Measurements from ENCODE around the gene XIRP1. TPM values are rescaled to one million over a fixed set of nuclear protein-coding genes. Genes with fewer than 3 reads are reported as not detected.
"Not testable (repeated sequence)": the region's sequence is repeated elsewhere in the genome, so short reads cannot be mapped to it uniquely, and the experiment has no call there.

XIRP1 gene
- total RNA-seq, 4 donors from 2014 or later = 1.3 TPM; not detected in 3

DNA sequence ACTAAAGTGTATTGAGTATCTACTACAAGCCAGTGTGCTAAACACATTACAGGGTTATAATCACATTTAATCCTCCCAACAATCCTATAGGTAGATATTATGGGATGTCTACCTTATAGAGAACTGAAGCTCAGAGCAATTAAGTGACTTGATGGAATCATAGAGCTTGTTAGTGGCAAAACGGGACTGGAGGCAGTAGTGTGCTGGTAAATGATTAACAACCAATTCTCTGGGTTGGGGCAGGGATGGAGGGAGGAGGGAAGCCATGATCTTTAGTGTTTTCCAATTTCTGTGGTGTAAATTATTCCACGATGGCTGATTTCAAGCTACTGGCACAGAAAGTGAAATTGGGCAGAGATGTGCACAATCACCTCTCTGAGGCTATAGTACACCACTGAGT lies 20.5 kb downstream of the XIRP1 start:
- no peak for DNase-seq (ENCODE audit: extremely low spot score)
- WGBS = 79% methylated on average over 2 of the region's 2 CpGs
- TF ChIP-seq POLR2AphosphoS5 (IDR thresholded peaks at IDR 0.05) (no peak), EP300 (IDR thresholded peaks at IDR 0.05) (no peak), POLR2A (IDR thresholded peaks at IDR 0.05; ENCODE audit: low read depth) (no peak)
- TF ChIP-seq, protein P1, sequence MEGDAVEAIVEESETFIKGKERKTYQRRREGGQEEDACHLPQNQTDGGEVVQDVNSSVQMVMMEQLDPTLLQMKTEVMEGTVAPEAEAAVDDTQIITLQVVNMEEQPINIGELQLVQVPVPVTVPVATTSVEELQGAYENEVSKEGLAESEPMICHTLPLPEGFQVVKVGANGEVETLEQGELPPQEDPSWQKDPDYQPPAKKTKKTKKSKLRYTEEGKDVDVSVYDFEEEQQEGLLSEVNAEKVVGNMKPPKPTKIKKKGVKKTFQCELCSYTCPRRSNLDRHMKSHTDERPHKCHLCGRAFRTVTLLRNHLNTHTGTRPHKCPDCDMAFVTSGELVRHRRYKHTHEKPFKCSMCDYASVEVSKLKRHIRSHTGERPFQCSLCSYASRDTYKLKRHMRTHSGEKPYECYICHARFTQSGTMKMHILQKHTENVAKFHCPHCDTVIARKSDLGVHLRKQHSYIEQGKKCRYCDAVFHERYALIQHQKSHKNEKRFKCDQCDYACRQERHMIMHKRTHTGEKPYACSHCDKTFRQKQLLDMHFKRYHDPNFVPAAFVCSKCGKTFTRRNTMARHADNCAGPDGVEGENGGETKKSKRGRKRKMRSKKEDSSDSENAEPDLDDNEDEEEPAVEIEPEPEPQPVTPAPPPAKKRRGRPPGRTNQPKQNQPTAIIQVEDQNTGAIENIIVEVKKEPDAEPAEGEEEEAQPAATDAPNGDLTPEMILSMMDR (IDR thresholded peaks at IDR 0.05) = no peak
- intact Hi-C loops (cut with DNase I) = no loop called here
- peaks cover 9 to 15% (median 11%) of the 10 kb centered on the region in 4 donors for H3K4me1 ChIP-seq
- no peaks in the 10 kb centered on the region for H3K27me3 ChIP-seq
- H3K4me3 ChIP-seq = no peak overlapping the region
- H3K36me3 ChIP-seq = no peaks in the 10 kb centered on the region
- no peak overlapping the region for H3K27ac ChIP-seq (replicated peaks in 1 of 4)
- H3K9me3 ChIP-seq = no peaks in the 10 kb centered on the region

DNA sequence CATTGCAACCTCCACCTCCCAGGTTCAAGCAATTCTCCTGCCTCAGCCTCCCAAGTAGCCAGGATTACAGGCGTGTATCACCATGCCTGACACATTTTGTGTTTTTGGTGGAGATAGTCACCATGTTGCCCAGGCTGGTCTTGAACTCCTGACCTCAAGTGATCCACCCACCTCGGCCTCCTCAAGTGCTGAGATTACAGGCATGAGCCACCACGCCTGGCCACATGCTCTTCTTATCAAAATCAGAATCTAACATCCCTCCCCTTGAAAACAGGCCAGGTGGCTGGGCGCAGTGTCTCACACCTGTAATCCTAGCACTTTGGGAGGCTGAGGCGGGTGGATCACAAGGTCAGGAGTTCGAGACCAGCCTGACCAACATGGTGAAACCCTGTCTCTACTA lies 21.5 kb downstream of the XIRP1 start:
- peaks cover 4 to 19% (median 11%) of the 10 kb centered on the region in 4 donors for H3K4me1 ChIP-seq
- H3K9me3 ChIP-seq; H3K27me3 ChIP-seq; DNase-seq (ENCODE audit: extremely low spot score); H3K27ac ChIP-seq (replicated peaks in 1 of 4); H3K4me3 ChIP-seq; intact Hi-C loops (cut with DNase I); H3K36me3 ChIP-seq: not testable (repeated sequence)
- WGBS = 88% methylated on average over 6 of the region's 6 CpGs

GRCh38 chr3:39170461-39170860 lies 21.9 kb downstream of the XIRP1 start:
- Histone ChIP-seq H3K4me3 (no peak overlapping the region), H3K36me3 (no peaks in the 10 kb centered on the region), H3K27ac (replicated peaks in 1 of 4) (no peak overlapping the region), H3K9me3 (no peaks in the 10 kb centered on the region), H3K4me1 (peaks cover 4 to 19% (median 11%) of the 10 kb centered on the region in 4 donors), H3K27me3 (no peaks in the 10 kb centered on the region)
- intact Hi-C loops (cut with DNase I) = no loop called here
- WGBS = 90% methylated on average over 4 of the region's 4 CpGs
- no peak for TF ChIP-seq POLR2AphosphoS5 (IDR thresholded peaks at IDR 0.05)
- TF ChIP-seq EP300 (IDR thresholded peaks at IDR 0.05) = no peak
- TF ChIP-seq POLR2A (IDR thresholded peaks at IDR 0.05; ENCODE audit: low read depth) = no peak
- TF ChIP-seq, protein P1 (IDR thresholded peaks at IDR 0.05) = no peak
- DNase-seq (ENCODE audit: extremely low spot score) = no peak

GRCh38 chr3:39169712-39170111 lies 22.7 kb downstream of the XIRP1 start:
- Histone ChIP-seq H3K36me3 (no peaks in the 10 kb centered on the region), H3K9me3 (no peaks in the 10 kb centered on the region), H3K4me3 (no peak overlapping the region), H3K27me3 (no peaks in the 10 kb centered on the region), H3K4me1 (peaks cover 4 to 19% (median 9%) of the 10 kb centered on the region in 4 donors), H3K27ac (replicated peaks in 1 of 4) (no peak overlapping the region)
- DNase-seq (ENCODE audit: extremely low spot score) = no peak
- 0% methylated on average over 1 of the region's 1 CpG for WGBS
- TF ChIP-seq EP300 (IDR thresholded peaks at IDR 0.05) (no peak), POLR2A (IDR thresholded peaks at IDR 0.05; ENCODE audit: low read depth) (no peak), POLR2AphosphoS5 (IDR thresholded peaks at IDR 0.05) (no peak)
- TF ChIP-seq, protein P1 (IDR thresholded peaks at IDR 0.05) = no peak
- intact Hi-C loops (cut with DNase I) = no loop called here

DNA sequence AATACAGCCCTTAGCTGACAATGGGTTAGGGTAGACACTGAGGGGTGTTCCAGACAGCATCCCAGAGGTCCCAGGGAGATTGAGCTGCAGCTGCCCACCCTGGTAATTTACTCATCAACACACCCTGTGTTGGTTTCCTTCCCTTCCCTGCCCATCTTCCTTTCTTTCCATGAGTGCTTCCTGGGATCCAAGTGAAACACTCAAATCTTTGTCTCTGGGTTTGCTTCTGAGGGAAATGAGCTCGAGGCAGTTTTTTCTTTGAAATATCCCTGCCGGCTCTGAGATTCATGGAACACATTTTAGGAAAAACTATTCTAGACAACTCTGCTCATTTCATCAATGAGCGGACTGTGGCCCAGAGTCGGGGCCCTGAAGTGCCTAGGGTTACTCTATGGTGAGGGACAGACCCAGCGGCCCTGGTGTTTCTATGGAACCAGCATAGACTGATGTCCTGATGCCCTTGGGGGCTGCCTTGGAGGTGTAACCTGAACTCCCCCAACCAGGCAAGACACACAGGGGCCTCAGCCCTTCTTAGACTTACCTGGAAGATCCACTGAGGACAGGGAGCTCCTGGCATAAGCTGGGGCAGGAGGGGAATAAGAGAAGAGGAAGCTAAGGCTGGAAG lies 24.1 kb downstream of the XIRP1 start:
- H3K36me3 ChIP-seq = no peaks in the 10 kb centered on the region
- H3K27me3 ChIP-seq = no peaks in the 10 kb centered on the region
- peaks cover 4 to 19% (median 9%) of the 10 kb centered on the region in 4 donors for H3K4me1 ChIP-seq
- 74% methylated on average over 2 of the region's 5 CpGs for WGBS
- TF ChIP-seq EP300 (IDR thresholded peaks at IDR 0.05) (no peak), POLR2AphosphoS5 (IDR thresholded peaks at IDR 0.05) (no peak), POLR2A (IDR thresholded peaks at IDR 0.05; ENCODE audit: low read depth) (no peak)
- TF ChIP-seq, protein P1 (IDR thresholded peaks at IDR 0.05) = no peak
- no peaks in the 10 kb centered on the region for H3K9me3 ChIP-seq
- intact Hi-C loops (cut with DNase I) = no loop called here
- no peak overlapping the region for H3K4me3 ChIP-seq
- DNase-seq (ENCODE audit: extremely low spot score) = no peak
- no peak overlapping the region for H3K27ac ChIP-seq (replicated peaks in 1 of 4)
